ENCODE results near the gene EPS8L3.

EPS8L3 gene

GRCh38 chr1:109807402-109807801 is 43.7 kb upstream of the EPS8L3 start:
- DNase-seq (ENCODE audit: low read depth): no peak
- H3K4me3 ChIP-seq (ENCODE audit: low read depth, low read length): no peak overlapping the region
- TF ChIP-seq MYC (IDR thresholded peaks at IDR 0.05; ENCODE audit: low read depth, low read length): no peak
- no peak for TF ChIP-seq POLR2A (IDR thresholded peaks at IDR 0.05; ENCODE audit: extremely low read depth, insufficient read length)
- no peak for TF ChIP-seq MAX (IDR thresholded peaks at IDR 0.05; ENCODE audit: low read depth, low read length)
- TF ChIP-seq, protein P1, sequence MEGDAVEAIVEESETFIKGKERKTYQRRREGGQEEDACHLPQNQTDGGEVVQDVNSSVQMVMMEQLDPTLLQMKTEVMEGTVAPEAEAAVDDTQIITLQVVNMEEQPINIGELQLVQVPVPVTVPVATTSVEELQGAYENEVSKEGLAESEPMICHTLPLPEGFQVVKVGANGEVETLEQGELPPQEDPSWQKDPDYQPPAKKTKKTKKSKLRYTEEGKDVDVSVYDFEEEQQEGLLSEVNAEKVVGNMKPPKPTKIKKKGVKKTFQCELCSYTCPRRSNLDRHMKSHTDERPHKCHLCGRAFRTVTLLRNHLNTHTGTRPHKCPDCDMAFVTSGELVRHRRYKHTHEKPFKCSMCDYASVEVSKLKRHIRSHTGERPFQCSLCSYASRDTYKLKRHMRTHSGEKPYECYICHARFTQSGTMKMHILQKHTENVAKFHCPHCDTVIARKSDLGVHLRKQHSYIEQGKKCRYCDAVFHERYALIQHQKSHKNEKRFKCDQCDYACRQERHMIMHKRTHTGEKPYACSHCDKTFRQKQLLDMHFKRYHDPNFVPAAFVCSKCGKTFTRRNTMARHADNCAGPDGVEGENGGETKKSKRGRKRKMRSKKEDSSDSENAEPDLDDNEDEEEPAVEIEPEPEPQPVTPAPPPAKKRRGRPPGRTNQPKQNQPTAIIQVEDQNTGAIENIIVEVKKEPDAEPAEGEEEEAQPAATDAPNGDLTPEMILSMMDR (IDR thresholded peaks at IDR 0.05; ENCODE audit: low read depth, low read length): no peak

GRCh38 chr1:109806733-109807400 is 43.1 kb upstream of the EPS8L3 start:
- DNase-seq (ENCODE audit: low read depth): peak; percentile 56
- no peak for TF ChIP-seq MYC (IDR thresholded peaks at IDR 0.05; ENCODE audit: low read depth, low read length)
- no peak for TF ChIP-seq MAX (IDR thresholded peaks at IDR 0.05; ENCODE audit: low read depth, low read length)
- TF ChIP-seq, protein P1 (IDR thresholded peaks at IDR 0.05; ENCODE audit: low read depth, low read length): no peak
- TF ChIP-seq POLR2A (IDR thresholded peaks at IDR 0.05; ENCODE audit: extremely low read depth, insufficient read length): no peak
- no peak overlapping the region for H3K4me3 ChIP-seq (ENCODE audit: low read depth, low read length)

DNA sequence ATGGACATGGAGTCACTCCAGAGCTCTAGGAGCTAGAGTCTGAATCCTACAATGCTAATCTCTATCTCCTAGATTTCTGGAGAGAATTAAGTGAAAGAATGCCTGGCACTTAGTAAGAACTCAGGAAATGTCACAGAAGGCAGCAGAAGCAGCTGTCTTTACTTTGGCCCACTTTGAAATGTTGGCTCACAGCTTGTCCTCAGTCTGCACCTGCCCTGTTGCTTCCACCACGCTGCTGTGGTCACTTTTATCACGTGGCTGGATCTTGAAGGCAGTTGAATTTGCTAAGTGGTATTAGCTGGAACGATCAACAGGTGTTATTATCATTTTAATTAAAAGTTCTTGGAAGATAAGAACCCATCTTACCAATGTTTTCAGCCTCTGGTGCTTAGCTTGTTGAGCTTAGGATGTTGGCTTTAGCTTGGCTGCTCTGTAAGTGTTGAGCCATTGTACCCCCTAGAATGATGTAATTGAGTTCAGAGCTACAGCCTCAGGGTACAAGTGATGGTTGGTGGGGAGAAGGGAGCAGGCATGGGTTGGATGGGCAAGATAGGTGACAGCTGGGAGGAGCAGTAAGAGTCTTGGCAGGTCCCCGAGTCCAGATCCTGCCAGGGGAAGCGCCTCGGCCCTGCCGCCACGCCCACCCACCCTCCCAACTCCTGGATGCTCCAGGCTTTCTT is 41.9 kb upstream of the EPS8L3 start:
- no peak for TF ChIP-seq MYC (IDR thresholded peaks at IDR 0.05; ENCODE audit: low read depth, low read length)
- TF ChIP-seq MAX (IDR thresholded peaks at IDR 0.05; ENCODE audit: low read depth, low read length): peak; percentile 53; the same call in 1 of the 2 replicates
- no peak for DNase-seq (ENCODE audit: low read depth)
- no peak overlapping the region for H3K4me3 ChIP-seq (ENCODE audit: low read depth, low read length)

DNA sequence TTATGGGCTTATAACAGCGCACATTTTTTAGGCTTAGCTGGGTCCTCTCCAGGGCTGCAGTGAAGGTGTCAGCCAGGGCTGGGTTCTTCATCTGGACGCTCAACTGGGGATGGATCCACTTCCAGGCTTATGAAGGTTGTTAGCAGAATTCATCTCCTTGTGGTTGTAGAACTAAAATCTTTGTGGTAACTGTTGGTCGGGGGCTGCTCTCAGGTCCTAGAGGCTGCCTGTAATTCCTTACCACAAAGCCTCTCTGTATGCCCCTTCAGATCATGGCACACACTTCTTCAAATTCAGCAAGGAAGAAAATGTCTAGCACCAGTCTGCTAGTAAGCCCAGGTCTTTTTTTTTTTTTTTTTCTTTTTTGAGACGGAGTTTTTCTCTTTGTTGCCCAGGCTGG is 40.9 kb upstream of the EPS8L3 start:
- TF ChIP-seq MYC (IDR thresholded peaks at IDR 0.05; ENCODE audit: low read depth, low read length) (no peak), POLR2A (IDR thresholded peaks at IDR 0.05; ENCODE audit: extremely low read depth, insufficient read length) (no peak), MAX (IDR thresholded peaks at IDR 0.05; ENCODE audit: low read depth, low read length) (no peak)
- TF ChIP-seq, protein P1 (IDR thresholded peaks at IDR 0.05; ENCODE audit: low read depth, low read length): no peak
- no peak overlapping the region for H3K4me3 ChIP-seq (ENCODE audit: low read depth, low read length)
- DNase-seq (ENCODE audit: low read depth): no peak

- H3K4me3 ChIP-seq (ENCODE audit: low read depth, low read length): no peak overlapping the region
- DNase-seq (ENCODE audit: low read depth): peak; percentile 64
- TF ChIP-seq MAX (IDR thresholded peaks at IDR 0.05; ENCODE audit: low read depth, low read length): no peak
- TF ChIP-seq MYC (IDR thresholded peaks at IDR 0.05; ENCODE audit: low read depth, low read length): no peak
- TF ChIP-seq POLR2A (IDR thresholded peaks at IDR 0.05; ENCODE audit: extremely low read depth, insufficient read length): no peak
Measured at GRCh38 chr1:109803901-109804331, 40.2 kb upstream of the EPS8L3 start.

DNA sequence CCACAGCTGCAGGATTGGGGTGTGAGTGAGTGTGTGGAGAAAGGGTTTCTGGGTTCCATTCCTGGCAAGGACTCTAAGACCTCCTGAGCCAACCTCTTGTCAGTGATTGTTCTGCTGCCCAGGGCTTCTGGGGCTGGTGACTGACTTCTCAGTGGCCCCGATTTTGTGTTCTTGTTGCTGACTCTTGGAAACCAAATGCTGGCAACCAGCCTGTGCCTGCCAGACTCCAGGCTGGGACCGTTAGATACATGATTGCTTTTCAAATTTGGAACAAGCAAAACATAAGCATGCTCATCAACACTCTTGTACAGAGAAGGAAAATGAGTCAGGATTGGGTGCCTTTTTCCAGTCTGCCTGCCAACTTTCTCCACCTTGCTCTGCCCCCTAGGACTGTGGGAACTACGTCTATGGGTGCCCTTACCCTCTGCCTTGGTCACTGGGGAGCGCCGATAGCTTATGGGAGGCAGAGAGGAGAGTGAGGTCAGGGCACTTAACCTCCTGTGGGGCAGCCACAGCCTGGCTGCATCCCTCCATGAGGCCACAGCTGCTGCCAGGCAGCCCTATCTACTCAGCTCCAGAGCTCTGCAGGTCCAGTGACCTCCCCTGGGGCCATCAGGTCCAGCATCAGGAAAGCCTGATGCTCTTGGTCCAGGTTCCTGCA is 39.3 kb upstream of the EPS8L3 start:
- DNase-seq (ENCODE audit: low read depth): no peak
- TF ChIP-seq POLR2A (IDR thresholded peaks at IDR 0.05; ENCODE audit: extremely low read depth, insufficient read length): no peak
- TF ChIP-seq, protein P1 (IDR thresholded peaks at IDR 0.05; ENCODE audit: low read depth, low read length): no peak
- TF ChIP-seq MAX (IDR thresholded peaks at IDR 0.05; ENCODE audit: low read depth, low read length): no peak
- no peak for TF ChIP-seq MYC (IDR thresholded peaks at IDR 0.05; ENCODE audit: low read depth, low read length)
- no peak overlapping the region for H3K4me3 ChIP-seq (ENCODE audit: low read depth, low read length)
